Uterus (tissue), 2 donors: ENCODE data around the gene RBP4.

ENCODE experiments used
- CTCF ChIP-seq, 4 experiments: fragments of 200-600 bp in 2 of 4; fragments of 450-650 bp in 2 of 4; sonication (generic) in 2 of 4; IDR thresholded peaks; one replicate each; pipeline ENCODE4 v1.5.1; 2016 to 2019; ENCODE audit warnings: antibody characterized with exemption in 4 of 4, mild to moderate bottlenecking in 2 of 4, moderate library complexity in 1 of 4
- POLR2A ChIP-seq, 2 donors: fragments of 450-650 bp; IDR thresholded peaks; one replicate each; pipeline ENCODE4 v1.6.1; 2016; ENCODE audit warnings: antibody characterized with exemption in 2 of 2, mild to moderate bottlenecking in 1 of 2, moderate library complexity in 1 of 2

DNA sequence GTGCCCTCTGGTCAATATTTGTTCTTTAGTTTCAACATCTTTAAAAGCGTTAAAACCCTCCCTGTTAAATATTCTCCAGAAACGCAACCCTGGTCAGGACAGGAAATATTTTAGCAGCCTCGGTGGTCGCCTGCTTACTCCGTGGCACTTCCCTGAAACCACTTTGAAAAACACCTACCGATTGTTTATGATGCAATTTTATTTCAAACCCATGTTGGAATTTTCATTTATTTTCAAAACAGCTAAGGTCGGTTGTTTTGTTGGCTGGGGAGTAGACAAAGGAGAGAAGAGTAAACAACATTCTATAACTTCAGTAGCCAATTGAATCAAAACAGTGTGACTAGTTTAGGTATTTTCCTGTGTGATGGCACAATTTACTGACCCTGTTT is 733 bp upstream of the RBP4 start:
- TF ChIP-seq POLR2A (IDR thresholded peaks at IDR 0.05) (no peak), CTCF (IDR thresholded peaks at IDR 0.05) (no peak)
